HCT116 (cell line): ENCODE results near the gene PCDHGB4.
A peak's percentile ranks its signal among the peaks of the same experiment; 100 is the strongest.
"Not testable (repeated sequence)": the region's sequence is repeated elsewhere in the genome, so short reads cannot be mapped to it uniquely, and the experiment has no call there.

Source experiments
- CTCF ChIP-seq, 3 experiments: fragments of 200-600 bp in 1 of 3; sonication (generic) in 1 of 3; IDR thresholded peaks in 2 of 3; conservative IDR thresholded peaks in 1 of 3; 2 replicates each; pipeline ENCODE4 v1.5.1; 2012 to 2017; ENCODE audit warnings: low read depth in 2 of 3, low read length in 2 of 3, antibody characterized with exemption in 1 of 3, borderline replicate concordance in 1 of 3, control low read depth in 1 of 3, mild to moderate bottlenecking in 1 of 3, mixed read lengths in 1 of 3, mixed run types in 1 of 3, moderate library complexity in 1 of 3; ENCODE audit not compliant: insufficient read depth in 1 of 3
- POLR2AphosphoS5 ChIP-seq: IDR thresholded peaks from 2 replicates; pipeline ENCODE4 v1.6.1; 2011; ENCODE audit warnings: mild to moderate bottlenecking, low read depth, low read length, moderate library complexity
- SIN3A ChIP-seq: IDR thresholded peaks from 2 replicates; pipeline ENCODE4 v1.6.1; 2012; ENCODE audit warnings: low read depth
- SP1 ChIP-seq: IDR thresholded peaks from 2 replicates; pipeline ENCODE4 v1.6.1; 2012; ENCODE audit warnings: low read depth
- TF ChIP-seq, protein P1 (sequence below): IDR thresholded peaks from 2 replicates; pipeline ENCODE4 v1.6.1; 2012; ENCODE audit warnings: low read depth

- TF ChIP-seq CTCF (IDR thresholded peaks at IDR 0.05 in 2 of 3, conservative IDR thresholded peaks at IDR 0.05 in 1 of 3; ENCODE audit: borderline replicate concordance in 1 of 3, insufficient read depth in 1 of 3, low read depth in 2 of 3, low read length in 2 of 3) = peak; percentile 50 to 80 (median 58); a peak in 5 of 6 replicates
- TF ChIP-seq, protein P1, sequence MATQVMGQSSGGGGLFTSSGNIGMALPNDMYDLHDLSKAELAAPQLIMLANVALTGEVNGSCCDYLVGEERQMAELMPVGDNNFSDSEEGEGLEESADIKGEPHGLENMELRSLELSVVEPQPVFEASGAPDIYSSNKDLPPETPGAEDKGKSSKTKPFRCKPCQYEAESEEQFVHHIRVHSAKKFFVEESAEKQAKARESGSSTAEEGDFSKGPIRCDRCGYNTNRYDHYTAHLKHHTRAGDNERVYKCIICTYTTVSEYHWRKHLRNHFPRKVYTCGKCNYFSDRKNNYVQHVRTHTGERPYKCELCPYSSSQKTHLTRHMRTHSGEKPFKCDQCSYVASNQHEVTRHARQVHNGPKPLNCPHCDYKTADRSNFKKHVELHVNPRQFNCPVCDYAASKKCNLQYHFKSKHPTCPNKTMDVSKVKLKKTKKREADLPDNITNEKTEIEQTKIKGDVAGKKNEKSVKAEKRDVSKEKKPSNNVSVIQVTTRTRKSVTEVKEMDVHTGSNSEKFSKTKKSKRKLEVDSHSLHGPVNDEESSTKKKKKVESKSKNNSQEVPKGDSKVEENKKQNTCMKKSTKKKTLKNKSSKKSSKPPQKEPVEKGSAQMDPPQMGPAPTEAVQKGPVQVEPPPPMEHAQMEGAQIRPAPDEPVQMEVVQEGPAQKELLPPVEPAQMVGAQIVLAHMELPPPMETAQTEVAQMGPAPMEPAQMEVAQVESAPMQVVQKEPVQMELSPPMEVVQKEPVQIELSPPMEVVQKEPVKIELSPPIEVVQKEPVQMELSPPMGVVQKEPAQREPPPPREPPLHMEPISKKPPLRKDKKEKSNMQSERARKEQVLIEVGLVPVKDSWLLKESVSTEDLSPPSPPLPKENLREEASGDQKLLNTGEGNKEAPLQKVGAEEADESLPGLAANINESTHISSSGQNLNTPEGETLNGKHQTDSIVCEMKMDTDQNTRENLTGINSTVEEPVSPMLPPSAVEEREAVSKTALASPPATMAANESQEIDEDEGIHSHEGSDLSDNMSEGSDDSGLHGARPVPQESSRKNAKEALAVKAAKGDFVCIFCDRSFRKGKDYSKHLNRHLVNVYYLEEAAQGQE = not testable (repeated sequence)
- not testable (repeated sequence) for TF ChIP-seq POLR2AphosphoS5, SIN3A, SP1
Observed at GRCh38 chr5:141417494-141418172, 30.1 kb downstream of the PCDHGB4 start, which contains the start of gene PCDHGB7.
